ENCODE data around the gene PACRGL.
A peak's percentile ranks its signal among the peaks of the same experiment; 100 is the strongest.
"Not testable (repeated sequence)": the region's sequence is repeated elsewhere in the genome, so short reads cannot be mapped to it uniquely, and the experiment has no call there.

PACRGL gene

DNA sequence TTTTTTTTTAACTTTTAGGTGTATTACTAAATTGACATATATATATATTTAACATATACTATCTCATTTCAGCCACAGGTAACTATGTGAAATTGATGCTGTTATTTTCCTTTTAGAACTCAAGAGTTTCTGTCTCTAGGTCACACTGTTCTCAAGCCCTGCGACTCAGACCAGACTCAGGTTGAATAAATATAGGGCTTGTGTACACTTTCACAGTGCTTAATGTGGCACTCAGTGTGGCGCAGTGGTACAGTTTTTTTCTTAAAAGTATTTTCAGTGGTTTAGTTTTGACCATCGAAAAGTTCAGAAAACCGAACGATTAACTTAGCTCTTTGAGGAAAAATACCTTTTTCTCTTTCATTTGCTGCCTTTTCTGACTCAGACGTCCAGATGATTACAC is 24.7 kb downstream of the PACRGL start:
- DNase-seq: no peak

DNA sequence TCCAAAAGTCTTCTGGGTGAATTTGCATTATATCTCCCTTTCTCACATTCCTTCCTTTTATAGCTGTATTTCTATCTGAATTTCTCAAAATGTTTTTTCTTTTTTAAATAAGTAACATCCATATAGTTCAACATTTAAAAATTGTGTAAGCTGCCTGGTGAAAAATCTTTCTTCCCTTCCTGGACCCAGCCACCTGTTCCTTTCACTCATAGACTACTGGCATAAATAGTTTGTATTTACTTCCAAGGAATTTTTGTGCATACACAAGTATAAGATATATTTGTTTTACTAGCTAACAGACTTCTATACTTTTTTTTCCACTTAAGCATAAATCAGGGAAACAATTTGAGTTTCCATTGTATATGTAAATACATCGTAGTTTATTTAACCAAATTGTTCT is 35.7 kb downstream of the PACRGL start:
- no peak for DNase-seq

DNA sequence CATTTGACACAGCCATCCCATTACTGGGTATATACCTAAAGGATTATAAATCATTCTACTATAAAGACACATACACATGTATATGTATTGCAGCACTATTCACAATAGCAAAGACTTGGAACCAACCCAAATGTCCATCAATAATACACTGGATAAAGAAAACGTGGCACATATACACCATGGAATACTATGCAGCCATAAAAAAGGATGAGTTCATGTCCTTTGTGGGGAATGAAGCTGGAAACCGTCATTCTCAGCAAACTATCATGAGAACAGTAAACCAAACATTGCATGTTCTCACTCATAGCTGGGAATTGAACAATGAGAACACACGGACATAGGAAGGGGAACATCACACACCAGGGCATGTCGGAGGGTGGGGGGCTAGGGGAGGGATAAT is 45.7 kb downstream of the PACRGL start:
- DNase-seq: not testable (repeated sequence)

DNA sequence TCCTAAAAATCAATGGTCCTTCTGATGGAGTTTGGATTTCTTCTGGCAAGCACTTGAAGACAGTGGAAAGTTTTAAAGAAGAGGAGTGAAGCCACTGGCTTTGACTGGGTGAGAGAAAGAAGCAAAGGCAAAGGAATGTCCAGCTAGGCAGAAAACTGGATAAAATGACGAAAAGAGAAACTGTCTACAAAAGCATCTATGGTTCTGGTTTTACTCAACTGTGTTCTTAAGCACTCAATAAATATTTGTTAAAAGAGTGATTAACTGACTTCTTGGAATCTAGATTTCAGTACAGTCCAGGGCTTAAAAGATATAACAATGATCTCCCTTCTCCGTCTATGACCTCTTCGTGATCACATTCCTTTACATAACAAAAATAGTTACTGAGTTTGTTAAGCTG is 52.4 kb downstream of the PACRGL start:
- DNase-seq: no peak

DNA sequence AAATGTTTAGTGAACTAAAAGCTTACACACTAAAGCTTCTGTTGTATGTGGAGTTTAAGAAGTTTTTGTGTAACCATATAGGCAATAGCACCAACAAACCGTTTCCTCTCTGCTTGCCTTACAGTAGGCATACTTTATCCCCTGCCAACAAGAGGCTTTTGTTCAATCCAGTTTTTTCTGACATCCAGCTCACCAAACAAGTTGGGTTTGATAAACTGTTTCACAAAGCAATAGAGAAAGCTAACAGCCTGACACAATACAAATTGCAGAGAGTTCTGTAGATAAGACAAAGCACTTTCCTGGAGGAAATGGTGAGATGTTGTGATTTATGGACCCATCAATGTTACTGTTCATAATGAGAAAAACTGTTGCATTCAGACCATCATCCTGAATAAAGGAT is 53.8 kb downstream of the PACRGL start:
- DNase-seq: no peak

DNA sequence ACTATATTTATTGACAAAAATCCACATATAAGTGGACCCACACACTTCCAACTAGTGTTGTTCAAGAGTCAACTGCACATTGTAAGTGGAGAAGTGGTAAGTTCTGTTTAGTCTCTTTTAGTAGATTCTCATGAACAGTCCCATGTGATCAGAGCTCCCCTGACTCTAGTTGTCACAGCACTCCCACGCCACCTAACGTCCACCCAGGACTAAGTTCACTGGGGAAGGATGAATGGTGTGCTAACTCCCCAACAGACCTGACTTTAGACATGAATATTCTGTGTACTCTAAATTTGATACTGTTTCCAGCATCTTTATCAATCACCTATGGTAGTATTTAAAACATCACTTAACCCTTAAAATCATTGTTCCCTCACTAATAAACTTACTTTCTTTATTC is 59.8 kb downstream of the PACRGL start:
- no peak for DNase-seq

DNA sequence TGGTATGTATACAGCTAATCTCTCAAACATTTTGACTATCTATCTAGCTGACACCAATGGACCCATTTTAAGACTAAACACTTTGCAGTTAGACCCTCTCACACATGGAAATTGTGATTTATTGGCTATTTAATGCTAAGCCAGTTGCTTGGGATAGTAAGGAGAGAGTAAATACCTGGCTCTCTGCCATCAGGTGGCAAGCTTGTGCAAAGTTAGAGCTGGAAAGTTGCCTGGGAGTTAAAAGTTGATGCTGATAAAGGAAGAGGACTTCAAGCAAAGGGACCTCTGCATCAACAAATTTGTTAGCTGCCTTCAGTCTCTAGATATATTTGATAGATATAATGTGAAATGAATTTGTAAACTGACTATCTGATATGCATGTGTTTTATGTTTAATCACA is 61.1 kb downstream of the PACRGL start:
- DNase-seq: no peak

DNA sequence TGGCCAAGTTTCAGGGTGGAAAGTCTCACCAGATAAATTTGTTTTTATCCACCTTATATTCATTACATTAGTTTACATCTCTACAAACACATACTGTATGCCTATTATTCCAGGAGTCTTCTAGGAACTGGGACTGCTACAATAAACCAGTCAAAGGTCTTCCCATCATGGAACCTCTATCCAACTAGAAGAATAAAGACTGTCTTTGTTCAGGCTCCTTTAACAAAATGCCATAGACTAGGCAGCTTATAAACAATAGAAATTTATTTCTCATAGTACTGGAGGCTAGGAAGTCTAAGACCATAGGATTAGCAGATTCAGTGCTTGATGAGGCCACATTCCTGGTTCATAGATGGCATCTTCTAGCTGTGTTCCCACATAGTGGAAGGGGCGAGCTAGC is 61.6 kb downstream of the PACRGL start:
- no peak for DNase-seq

DNA sequence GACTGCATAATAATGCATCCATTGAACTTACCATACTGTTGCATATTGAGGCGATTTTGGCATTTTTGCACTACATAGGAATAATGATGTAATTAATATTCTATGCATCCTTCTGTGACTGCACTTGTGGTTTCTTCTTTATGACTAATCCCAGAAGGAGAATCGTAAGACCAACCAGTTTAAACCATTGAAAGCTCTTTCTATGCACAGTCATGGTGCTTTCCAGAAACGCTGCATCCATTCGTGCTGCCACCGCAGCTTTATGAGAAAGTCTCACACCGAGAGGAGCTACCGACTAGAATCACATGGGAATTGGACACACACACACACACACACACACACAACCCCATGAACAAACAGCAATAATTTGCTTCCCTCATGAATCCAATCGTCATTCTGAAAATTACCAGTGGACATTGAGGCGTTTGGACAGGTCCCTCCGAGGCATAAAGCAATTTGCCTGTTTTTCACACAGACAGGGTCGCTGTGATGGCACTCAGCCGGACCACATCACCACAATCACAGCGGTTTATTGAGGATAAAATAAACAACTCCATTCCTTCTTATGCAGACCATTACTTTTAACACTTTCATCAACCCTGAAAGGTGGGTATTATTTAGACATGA is 64.2 kb downstream of the PACRGL start:
- DNase-seq: no peak

DNA sequence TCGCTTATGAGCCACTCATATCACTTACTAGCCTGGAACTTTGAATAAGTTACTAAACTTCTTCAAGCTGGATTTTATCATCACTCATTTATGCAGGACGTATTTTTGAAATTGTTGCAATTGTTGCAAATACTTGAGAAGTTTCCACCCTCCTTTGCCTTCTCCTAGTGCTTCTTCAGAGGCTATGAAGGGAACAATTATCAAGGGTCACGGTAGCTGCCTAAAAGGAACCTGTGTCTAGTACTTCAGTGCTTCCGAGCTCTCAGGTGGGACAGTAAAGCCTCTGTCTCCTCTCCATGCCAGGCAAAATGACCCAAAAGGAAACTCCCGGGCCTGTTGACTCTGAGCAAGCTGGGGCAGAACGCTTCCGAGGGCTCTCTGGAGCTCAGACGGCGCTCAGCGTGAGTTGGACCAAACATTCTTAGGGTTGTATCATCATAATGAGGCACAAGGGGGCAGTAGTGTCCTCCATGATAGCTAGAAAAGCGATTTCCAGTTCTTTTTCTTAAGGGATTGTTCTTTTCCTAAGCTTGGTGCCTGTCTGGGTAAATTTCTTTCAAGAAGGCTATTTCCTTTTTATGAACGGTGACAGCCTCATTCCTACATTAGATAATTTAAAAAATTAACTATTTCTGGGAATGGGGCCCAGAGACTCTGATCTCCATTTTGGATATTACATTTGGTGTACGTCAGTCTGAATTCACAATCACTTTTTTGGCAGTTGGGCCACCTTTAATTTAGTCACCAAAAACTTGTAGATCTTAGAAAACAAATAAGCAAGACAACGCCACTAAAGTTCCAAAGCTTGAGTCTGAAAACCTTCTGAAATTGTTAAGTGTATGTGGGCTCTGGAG is 73.1 kb downstream of the PACRGL start:
- DNase-seq: peak; percentile 62

DNA sequence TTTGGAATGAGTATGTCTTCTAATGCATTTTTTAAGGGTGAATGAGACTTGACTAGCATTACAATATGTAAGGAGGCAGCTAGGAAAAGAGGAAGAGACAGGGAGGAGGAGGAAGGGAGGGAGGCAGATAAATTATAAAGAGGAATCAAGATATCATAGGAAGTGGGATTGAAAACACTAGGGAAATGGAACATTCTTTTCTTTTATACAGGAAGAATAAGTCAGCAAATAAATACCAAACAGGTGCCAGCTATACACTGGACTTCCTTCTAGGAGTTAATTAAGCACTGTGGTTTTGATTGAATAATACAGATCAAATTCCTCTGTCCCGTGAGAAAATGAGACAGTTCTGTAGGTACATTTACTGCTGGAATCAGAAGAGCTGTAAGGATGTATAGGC is 78.6 kb downstream of the PACRGL start:
- DNase-seq: no peak

DNA sequence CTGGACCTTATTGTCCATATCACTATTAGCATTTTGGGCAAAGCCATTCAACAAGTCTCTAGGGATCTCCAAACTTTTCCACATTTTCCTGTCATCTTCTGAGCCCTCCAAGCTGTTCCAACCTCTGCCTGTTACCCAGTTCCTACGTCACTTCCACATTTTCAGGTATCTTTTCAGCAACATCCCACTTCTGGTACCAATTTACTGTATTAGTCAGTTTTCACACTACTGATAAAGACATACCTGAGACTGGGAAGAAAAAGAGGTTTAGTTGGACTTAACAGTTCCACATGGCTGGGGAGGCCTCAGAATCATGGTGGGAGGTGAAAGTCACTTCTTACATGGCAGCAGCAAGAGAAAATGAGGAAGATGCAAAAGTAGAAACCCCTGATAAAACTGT is 82.9 kb downstream of the PACRGL start:
- DNase-seq: not testable (repeated sequence)

DNA sequence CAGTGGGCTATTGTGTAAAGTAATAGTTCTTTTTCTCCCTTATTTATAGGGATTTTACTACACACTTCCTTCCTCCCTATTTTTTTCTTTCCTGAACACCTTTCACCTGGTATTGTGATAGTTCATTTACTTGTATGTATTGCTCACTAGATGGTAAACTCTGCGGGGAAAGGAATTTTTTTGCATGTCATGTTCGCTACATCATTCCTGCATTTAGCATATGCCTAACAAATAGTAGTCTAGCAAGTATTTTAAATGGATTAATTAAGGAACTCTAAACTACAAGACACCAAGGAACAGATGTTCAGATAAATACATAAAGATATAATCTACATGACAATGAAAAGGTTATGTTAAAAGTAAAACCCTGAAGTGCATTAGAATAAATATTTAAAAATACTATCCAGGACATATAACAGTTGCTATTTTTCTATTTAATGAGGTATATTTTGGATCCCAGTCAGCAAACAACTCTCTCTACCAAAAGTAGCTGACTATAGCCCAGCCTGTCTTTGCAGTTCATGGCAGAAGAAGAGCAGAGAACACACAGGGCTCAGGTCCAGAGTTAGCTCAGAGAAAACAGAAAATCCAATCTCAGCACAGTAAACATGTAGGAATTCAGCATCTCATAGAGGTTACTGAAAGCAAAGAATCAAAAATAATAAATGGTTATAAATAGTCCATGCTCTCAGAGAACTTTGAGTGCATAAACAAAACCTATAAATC is 87.8 kb downstream of the PACRGL start:
- DNase-seq: no peak
